GM19351 (cell line): ENCODE measurements around the gene OSBP.
"Not testable (repeated sequence)": the region's sequence is repeated elsewhere in the genome, so short reads cannot be mapped to it uniquely, and the experiment has no call there.

Experiments used
- ATAC-seq: cut with Tn5 transposase; IDR thresholded peaks from one replicate; pipeline ENCODE4 v1.9.1; 2021; ENCODE audit warnings: mild to moderate bottlenecking, moderate library complexity; ENCODE audit not compliant: unreplicated experiment

The OSBP gene

GRCh38 chr11:59615637-59616395, at the start of gene OSBP:
TSS of gene OSBP (minus strand) at chr11:59615774. CDS start at chr11:59615664, 110 bp downstream.
- ATAC-seq = peak; percentile 81

GRCh38 chr11:59660621-59661020, 45.0 kb upstream of the OSBP start:
- no peak for ATAC-seq

- no peak for ATAC-seq
Observed at GRCh38 chr11:59659981-59660380, 44.4 kb upstream of the OSBP start.

GRCh38 chr11:59658036-59658435, 42.5 kb upstream of the OSBP start:
- no peak for ATAC-seq

- no peak for ATAC-seq
Observed at GRCh38 chr11:59654893-59655292, 39.3 kb upstream of the OSBP start.

- no peak for ATAC-seq
Observed at GRCh38 chr11:59647245-59647980, 31.8 kb upstream of the OSBP start.

- ATAC-seq = no peak
Observed at GRCh38 chr11:59644528-59644927, 29.0 kb upstream of the OSBP start.

- ATAC-seq = no peak
Observed at GRCh38 chr11:59643390-59643789, 27.8 kb upstream of the OSBP start.

GRCh38 chr11:59641156-59641555, 25.6 kb upstream of the OSBP start:
- no peak for ATAC-seq

GRCh38 chr11:59630493-59630892, 14.9 kb upstream of the OSBP start:
- no peak for ATAC-seq

GRCh38 chr11:59629996-59630395, 14.4 kb upstream of the OSBP start:
- ATAC-seq = no peak

GRCh38 chr11:59626969-59627368, 11.4 kb upstream of the OSBP start:
- ATAC-seq = not testable (repeated sequence)

GRCh38 chr11:59625703-59626102, 10.1 kb upstream of the OSBP start:
- ATAC-seq = no peak

- no peak for ATAC-seq
Observed at GRCh38 chr11:59617876-59618275, 2.3 kb upstream of the OSBP start.

GRCh38 chr11:59616396-59616982, 915 bp upstream of the OSBP start:
- no peak for ATAC-seq

- ATAC-seq = peak; percentile 20
Observed at GRCh38 chr11:59615120-59615636, 396 bp downstream of the OSBP start.

- ATAC-seq = no peak
Observed at GRCh38 chr11:59614277-59615119, 1.1 kb downstream of the OSBP start.

- ATAC-seq = no peak
Observed at GRCh38 chr11:59611570-59612565, 3.7 kb downstream of the OSBP start.

- no peak for ATAC-seq
Observed at GRCh38 chr11:59610289-59610688, 5.3 kb downstream of the OSBP start.
